Upper lobe of right lung (tissue), 1 donor: ENCODE data around the gene SYCP2L. TPM values are rescaled to one million over a fixed set of nuclear protein-coding genes. Genes with fewer than 3 reads are reported as not detected.

Experiments
- ATAC-seq: fragments of 200-7000 bp; cut with Tn5 transposase; one replicate; pipeline ENCODE4 v1.9.1; 2020; ENCODE audit warnings: mild to moderate bottlenecking, moderate library complexity
- DNase-seq: peaks from one replicate; pipeline ENCODE4 v3.0.0-alpha.2; 2020
- H3K27ac ChIP-seq: fragments of 200-600 bp; one replicate; pipeline ENCODE4 v1.8.0; 2022
- H3K27me3 ChIP-seq: fragments of 200-600 bp; one replicate; pipeline ENCODE4 v1.8.0; 2022; ENCODE audit warnings: mild to moderate bottlenecking
- H3K36me3 ChIP-seq: fragments of 200-600 bp; one replicate; pipeline ENCODE4 v1.8.0; 2022
- H3K4me1 ChIP-seq: fragments of 200-600 bp; one replicate; pipeline ENCODE4 v1.8.0; 2022
- H3K4me3 ChIP-seq: fragments of 200-600 bp; one replicate; pipeline ENCODE4 v1.8.0; 2022; ENCODE audit warnings: mild to moderate bottlenecking
- H3K9me3 ChIP-seq: fragments of 200-600 bp; one replicate; pipeline ENCODE4 v1.8.0; 2022
- intact Hi-C: fragments of 100-400 bp; cut with DNase I; formaldehyde crosslinking; loops from one replicate; pipeline ENCODE4 v1.11.0; 2022
- total RNA-seq: library from RNA; stranded (reverse); fragmentation: NEBNext Ultra II Directional; extraction: Animal tissue kit (Norgen Biotek cat#: 25700); gene quantifications from one replicate; pipeline ENCODE4 v1.2.1, GENCODE V29; 2021
- TF ChIP-seq, protein P1 (sequence below): fragments of 200-600 bp; IDR thresholded peaks from one replicate; pipeline ENCODE4 v1.8.0; 2022; ENCODE audit warnings: antibody characterized with exemption
- donor health status: DM: no; HTN: yes; CAD: no; lungs with severe emphysema.

The SYCP2L gene
- total RNA-seq, 1 donor from 2014 or later: 0.58 TPM

GRCh38 chr6:11012295-11012754 is 125.5 kb downstream of the SYCP2L start:
- ATAC-seq (no peak), DNase-seq (no peak)
- intact Hi-C loops: no loop called here
- peaks cover 9% of the 10 kb centered on the region for H3K4me1 ChIP-seq
- no peak overlapping the region for H3K27ac ChIP-seq
- TF ChIP-seq, protein P1, sequence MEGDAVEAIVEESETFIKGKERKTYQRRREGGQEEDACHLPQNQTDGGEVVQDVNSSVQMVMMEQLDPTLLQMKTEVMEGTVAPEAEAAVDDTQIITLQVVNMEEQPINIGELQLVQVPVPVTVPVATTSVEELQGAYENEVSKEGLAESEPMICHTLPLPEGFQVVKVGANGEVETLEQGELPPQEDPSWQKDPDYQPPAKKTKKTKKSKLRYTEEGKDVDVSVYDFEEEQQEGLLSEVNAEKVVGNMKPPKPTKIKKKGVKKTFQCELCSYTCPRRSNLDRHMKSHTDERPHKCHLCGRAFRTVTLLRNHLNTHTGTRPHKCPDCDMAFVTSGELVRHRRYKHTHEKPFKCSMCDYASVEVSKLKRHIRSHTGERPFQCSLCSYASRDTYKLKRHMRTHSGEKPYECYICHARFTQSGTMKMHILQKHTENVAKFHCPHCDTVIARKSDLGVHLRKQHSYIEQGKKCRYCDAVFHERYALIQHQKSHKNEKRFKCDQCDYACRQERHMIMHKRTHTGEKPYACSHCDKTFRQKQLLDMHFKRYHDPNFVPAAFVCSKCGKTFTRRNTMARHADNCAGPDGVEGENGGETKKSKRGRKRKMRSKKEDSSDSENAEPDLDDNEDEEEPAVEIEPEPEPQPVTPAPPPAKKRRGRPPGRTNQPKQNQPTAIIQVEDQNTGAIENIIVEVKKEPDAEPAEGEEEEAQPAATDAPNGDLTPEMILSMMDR: no peak
- H3K36me3 ChIP-seq: no peaks in the 10 kb centered on the region
- H3K4me3 ChIP-seq: no peak overlapping the region
- no peaks in the 10 kb centered on the region for H3K9me3 ChIP-seq
- peaks cover 18% of the 10 kb centered on the region for H3K27me3 ChIP-seq

DNA sequence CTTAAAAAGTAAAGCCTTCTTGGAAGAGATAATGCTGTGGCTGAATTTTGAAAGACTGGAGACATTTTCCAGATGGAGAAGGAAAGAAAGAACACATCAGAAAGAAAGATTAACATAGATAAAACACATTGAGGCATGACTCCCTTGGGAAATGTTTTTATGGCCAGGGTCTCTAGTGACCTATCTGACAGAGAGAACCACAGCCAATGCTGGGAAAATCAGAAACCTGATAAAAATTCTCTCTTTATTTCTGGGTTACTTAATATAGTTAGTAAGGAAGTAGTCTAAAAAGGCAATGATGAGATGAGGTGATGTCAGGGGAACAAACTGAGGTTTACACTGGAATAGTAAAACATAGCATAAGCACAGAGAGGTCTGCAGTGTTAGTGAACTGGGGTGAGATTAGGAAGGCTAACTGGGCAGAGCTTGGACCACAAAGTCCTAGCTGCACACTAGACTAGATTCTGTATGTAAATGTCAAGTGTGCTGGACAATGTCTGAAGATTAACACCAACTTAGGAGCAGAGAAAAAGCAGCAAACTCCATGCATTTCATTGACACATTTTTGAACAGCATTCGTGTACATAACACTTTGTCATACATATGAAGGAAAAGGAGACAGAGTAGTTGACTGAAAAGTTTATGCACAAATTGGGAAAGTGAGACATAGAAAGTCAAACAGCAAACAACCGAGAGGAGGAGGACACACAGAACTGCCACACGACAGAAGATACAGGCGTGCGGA is 126.3 kb downstream of the SYCP2L start:
- TF ChIP-seq, protein P1: no peak
- Histone ChIP-seq H3K27me3 (peaks cover 20% of the 10 kb centered on the region), H3K4me3 (no peak overlapping the region), H3K36me3 (no peaks in the 10 kb centered on the region), H3K27ac (no peak overlapping the region), H3K4me1 (peaks cover 8% of the 10 kb centered on the region), H3K9me3 (no peaks in the 10 kb centered on the region)
- ATAC-seq (no peak), DNase-seq (no peak)
- intact Hi-C loops: no loop called here

- Histone ChIP-seq H3K4me1 (peaks cover 3% of the 10 kb centered on the region), H3K27me3 (peaks cover 20% of the 10 kb centered on the region), H3K27ac (no peak overlapping the region), H3K36me3 (no peaks in the 10 kb centered on the region), H3K9me3 (no peaks in the 10 kb centered on the region), H3K4me3 (no peak overlapping the region)
- intact Hi-C loops: no loop called here
- TF ChIP-seq, protein P1: no peak
- DNase-seq (no peak), ATAC-seq (no peak)
Observed at GRCh38 chr6:11013721-11014070, 126.8 kb downstream of the SYCP2L start.

DNA sequence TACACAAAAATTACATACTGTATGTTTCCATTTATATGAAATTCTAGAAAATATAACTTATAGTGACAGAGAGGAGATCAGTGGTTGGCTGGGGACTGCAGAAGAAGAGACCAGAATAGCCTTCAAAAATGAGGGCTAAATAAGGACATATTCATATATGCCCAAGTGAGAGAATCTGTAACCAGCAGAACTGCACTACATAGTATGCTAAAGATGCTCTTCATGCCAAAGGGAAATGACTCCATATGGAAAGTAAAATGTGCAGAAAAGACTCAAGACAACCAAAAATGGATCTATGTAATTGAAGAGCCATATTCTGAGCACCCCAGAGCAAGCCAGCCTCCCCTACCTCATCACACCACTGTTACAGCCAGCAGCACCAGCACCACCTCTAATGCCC is 128.2 kb downstream of the SYCP2L start:
- no peak overlapping the region for H3K27ac ChIP-seq
- H3K4me1 ChIP-seq: no peaks in the 10 kb centered on the region
- peaks cover 20% of the 10 kb centered on the region for H3K27me3 ChIP-seq
- TF ChIP-seq, protein P1: no peak
- intact Hi-C loops: no loop called here
- H3K36me3 ChIP-seq: no peaks in the 10 kb centered on the region
- H3K4me3 ChIP-seq: no peak overlapping the region
- DNase-seq (no peak), ATAC-seq (no peak)
- H3K9me3 ChIP-seq: no peaks in the 10 kb centered on the region

- Histone ChIP-seq H3K27ac (no peak overlapping the region), H3K4me1 (no peaks in the 10 kb centered on the region), H3K9me3 (no peaks in the 10 kb centered on the region), H3K27me3 (peaks cover 20% of the 10 kb centered on the region), H3K36me3 (no peaks in the 10 kb centered on the region), H3K4me3 (no peak overlapping the region)
- intact Hi-C loops: no loop called here
- DNase-seq: no peak
- TF ChIP-seq, protein P1: no peak
- no peak for ATAC-seq
Observed at GRCh38 chr6:11016452-11016851, 129.6 kb downstream of the SYCP2L start.
